HG03439 (cell line): ENCODE measurements around the gene TRNP1.

Experiments
- ATAC-seq: cut with Tn5 transposase; IDR thresholded peaks from one replicate; pipeline ENCODE4 v1.9.1; 2021; ENCODE audit warnings: mild to moderate bottlenecking, moderate library complexity; ENCODE audit not compliant: unreplicated experiment

Gene TRNP1

GRCh38 chr1:27000817-27001460 lies 7.4 kb downstream of the TRNP1 start:
- ATAC-seq: no peak

DNA sequence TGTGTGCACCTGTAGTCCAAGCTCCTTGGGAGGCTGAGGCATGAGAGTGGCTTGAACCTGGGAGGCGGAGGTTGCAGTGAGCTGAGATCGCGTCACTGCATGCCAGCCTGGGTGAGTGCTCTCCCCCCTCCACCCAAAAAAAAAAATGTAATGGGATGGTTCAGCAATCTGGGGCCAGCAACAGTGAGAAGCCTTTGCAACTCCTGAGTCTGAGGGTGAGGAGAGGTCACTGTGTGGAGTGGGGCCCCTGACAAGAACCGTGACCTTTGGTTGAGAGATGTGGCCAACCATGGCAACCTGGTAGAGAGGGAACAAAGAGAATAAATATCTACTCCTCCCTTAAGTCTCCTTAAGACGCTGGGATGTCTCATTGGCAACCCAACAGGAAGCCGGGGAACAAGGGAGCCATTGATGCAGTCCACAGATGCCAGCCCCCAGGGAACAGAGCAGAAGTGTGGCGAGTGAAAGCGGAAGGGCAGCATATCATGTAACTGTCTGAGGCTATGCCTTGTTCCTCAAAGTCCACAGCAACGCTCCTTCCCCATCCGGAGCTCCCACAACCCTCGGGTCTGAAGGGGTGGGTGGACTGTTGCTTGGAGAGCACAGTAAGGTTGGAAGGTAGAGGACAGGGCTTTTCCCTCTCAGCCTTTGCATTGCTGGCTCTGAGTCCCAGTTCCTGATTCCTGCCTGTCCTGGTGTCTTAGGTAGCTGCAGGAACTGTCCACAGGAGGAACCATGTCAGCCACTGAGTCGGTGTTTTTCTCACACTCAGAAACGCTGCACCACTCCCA lies 8.3 kb downstream of the TRNP1 start:
- no peak for ATAC-seq

GRCh38 chr1:27003745-27004470 lies 10.4 kb downstream of the TRNP1 start:
- no peak for ATAC-seq

GRCh38 chr1:27004471-27005165 lies 11.1 kb downstream of the TRNP1 start:
- ATAC-seq: no peak

- ATAC-seq: no peak
Observed at GRCh38 chr1:27005166-27005530, 11.7 kb downstream of the TRNP1 start.

GRCh38 chr1:27005648-27006496 lies 12.4 kb downstream of the TRNP1 start:
- no peak for ATAC-seq

- ATAC-seq: no peak
Observed at GRCh38 chr1:27006683-27007082, 13.2 kb downstream of the TRNP1 start.

DNA sequence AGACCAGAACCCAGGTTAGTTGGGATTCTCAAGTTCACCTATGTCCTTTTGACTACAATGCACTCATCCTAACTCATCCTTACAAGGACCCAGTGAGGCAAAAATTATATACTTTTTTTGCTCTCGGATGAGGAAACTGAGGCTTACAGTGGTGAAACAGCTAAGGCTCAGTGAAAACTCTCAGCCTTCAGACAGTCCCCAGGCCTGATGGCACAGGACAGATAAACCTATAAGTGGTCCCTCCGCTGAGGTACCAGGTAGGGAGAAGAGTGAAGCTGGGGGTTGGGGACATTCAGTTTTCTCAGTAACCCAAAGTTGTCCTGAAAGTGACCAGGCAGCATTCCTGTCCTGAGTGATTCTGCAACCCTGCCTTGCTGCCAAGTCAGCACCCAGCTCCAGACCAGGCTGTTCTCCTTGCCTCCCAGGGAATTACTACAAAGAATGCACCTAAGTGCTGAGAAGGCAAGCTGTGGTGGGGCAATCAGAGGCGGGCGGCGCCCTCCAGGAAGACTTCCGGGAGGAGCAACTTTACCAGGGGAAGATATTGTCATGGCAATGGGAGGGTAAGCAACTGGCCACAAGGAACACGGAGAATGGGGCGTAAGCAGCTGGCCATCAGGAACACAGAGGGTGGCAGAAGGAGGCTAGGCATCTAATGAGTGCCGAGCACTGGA lies 14.6 kb downstream of the TRNP1 start:
- ATAC-seq: no peak

DNA sequence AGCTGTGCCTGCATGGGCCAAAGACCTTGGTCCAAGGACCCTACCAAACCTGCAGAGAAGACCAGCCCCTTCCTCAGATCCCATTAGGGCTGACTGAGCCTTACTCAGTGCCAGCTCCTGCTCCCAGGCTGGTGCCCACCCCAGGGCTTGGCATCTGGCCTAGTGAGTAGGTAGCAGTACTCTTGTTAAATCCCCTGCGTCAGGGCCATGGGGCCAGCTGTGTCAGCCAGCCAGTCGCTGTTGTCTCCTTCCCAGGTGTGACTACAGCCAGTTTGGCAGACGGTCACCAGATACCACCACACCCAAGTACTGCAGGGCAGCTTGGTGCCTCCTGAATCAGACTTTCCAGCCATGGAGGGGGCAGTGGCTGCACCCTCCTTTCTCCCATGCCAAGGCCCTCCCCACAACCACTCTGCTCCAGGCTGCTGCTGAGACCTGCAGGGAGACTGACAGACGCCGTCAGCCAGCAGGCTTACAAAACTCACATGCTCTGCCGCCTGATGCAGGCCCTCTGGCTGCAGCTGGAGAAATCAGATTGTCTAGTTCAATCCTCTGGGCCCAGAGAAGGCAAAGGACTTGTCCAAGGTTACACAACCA lies 16.2 kb downstream of the TRNP1 start:
- no peak for ATAC-seq

- no peak for ATAC-seq
Observed at GRCh38 chr1:27010226-27010994, 16.9 kb downstream of the TRNP1 start.

GRCh38 chr1:27011058-27011764 lies 17.7 kb downstream of the TRNP1 start:
- ATAC-seq: no peak

- ATAC-seq: no peak
Observed at GRCh38 chr1:27011976-27012563, 18.6 kb downstream of the TRNP1 start.

- no peak for ATAC-seq
Observed at GRCh38 chr1:27015260-27015659, 21.8 kb downstream of the TRNP1 start.

DNA sequence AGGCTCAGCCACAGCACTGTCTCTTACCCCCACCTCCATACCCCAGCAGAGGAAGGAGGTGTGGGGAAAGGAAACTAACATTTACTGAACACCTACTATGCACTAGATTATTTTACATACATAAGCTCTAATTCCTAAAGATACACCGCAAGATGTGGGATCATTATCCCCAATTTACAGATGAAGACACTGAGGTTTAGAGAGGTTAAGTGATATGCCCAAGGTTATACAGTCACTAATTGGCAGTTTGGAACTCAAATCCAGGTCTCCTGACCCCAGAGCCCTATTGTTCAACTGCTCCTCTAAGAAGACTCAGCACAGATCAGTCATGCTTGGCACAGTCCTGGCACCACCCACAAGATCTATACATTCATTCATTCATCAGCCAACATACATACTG lies 22.9 kb downstream of the TRNP1 start:
- no peak for ATAC-seq

DNA sequence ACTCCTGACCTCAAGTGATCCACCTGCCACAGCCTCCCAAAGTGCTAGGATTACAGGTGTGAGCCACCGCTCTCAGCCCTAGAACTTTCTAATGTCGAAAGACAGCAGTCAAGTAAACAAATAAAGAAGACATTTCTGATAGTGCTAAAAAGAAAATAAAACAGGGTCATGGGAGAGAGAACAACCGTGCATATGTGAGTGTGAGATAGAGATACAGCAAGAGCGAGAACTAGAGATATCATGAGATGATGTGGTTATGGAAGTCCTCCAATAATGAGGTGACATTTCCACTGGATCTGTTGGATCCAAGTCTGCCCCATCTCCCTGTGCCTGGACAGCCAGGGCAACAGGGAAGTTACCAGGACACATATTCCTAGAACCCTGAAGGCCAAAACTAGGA lies 23.7 kb downstream of the TRNP1 start:
- ATAC-seq: no peak

DNA sequence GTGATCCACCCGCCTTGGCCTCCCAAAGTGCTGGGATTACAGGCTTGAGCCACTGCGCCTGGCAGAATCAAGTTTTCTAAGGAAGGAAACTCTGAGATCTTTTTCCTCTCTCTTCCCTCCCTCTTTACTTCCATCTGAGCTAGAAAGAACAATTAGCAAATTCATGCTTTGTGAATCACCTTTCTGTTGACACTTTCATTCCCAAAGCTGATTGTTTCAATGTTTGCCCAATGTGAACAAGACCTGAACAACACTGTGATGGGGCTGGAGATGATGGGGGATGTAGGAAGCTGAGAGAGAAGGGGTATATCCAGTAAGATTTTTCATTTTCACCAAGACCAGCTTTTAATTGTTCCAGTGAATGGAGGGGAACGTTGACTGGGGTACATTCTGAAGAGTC lies 24.8 kb downstream of the TRNP1 start:
- ATAC-seq: no peak

DNA sequence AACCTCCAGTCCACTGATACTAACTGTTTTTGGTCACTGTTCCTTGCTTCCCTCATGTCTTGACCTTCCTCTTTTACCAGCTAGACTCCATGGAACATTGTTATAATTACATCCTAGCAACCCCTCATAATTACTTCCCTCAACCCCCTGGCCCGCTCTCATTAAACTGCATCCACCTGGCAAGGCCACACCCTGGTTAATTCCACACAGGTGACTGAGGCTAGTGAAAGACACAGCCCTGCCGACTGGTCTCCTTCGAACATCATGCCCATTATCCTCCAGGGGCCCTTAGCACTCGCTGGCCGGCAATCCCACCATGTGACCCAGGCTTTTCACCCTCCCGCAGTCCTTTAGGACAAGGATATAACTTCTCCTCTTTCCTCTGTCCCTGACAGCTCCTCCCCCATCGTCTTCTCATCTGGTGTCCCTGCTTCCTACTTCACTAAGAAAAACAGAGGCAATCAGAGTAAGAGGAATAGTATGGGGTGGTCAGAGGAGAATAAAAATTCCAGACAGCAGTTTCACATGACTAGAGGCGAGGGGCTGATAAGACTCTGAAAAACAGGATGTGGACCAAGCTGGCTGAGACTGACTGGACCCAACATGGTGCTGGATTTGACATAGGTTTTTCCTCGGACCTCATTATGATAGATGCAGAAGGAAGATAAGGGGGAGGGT lies 28.0 kb downstream of the TRNP1 start:
- no peak for ATAC-seq
